GM19193 (cell line): ENCODE results near the gene ERC2.

Experiments
- POLR2A ChIP-seq: IDR thresholded peaks from 4 replicates; pipeline ENCODE4 v1.6.1; 2011; ENCODE audit not compliant: insufficient read depth, insufficient read length; ENCODE audit errors: extremely low read depth

The ERC2 gene

GRCh38 chr3:56468184-56469106, at the start of gene ERC2:
Gene ERC2, minus strand, starts transcription at chr3:56468467.
- TF ChIP-seq POLR2A = no peak

GRCh38 chr3:56502738-56503137, 34.5 kb upstream of the ERC2 start:
- no peak for TF ChIP-seq POLR2A

GRCh38 chr3:56494679-56495322, 26.5 kb upstream of the ERC2 start:
- TF ChIP-seq POLR2A = no peak

DNA sequence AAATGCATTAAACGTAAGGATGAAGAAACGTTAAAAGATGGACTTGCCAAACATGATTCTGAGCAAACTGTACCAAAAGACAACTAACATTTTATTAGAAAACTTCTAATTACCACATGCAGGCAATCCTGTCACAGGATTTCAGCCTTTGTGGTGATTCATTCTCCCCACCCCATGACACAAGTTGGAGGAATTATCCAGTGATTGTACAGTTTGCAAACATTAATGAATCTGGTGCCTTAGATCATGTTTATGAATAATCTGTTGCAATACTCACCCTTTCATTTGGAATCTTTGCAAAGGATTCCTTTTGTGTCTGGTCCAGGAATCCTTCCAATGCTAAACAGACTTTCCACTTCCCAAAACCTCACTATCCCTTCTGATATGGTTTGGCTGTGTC, 23.3 kb upstream of the ERC2 start:
- TF ChIP-seq POLR2A = no peak

GRCh38 chr3:56488812-56489600, 20.7 kb upstream of the ERC2 start:
- no peak for TF ChIP-seq POLR2A

GRCh38 chr3:56484525-56485032, 16.3 kb upstream of the ERC2 start:
- TF ChIP-seq POLR2A = no peak

DNA sequence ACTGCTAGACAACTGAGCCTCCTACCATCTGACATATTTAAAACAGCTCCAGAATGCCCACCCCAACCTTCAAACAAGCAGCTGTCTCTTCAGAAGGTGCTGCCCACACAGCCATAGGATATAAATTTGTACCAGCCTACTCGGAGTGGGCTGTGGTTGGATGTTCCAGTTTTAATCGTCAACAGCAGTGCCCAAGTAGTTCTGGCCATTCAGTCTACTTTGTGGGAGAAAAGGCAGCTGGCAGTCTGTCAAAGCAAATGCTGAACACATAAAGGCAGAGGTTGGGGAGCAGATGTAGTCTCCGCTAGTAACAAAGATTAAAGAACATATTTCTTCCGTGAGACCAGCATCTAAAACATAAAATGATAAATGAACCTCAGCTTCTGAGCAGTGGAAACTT, 15.9 kb upstream of the ERC2 start:
- TF ChIP-seq POLR2A = no peak

DNA sequence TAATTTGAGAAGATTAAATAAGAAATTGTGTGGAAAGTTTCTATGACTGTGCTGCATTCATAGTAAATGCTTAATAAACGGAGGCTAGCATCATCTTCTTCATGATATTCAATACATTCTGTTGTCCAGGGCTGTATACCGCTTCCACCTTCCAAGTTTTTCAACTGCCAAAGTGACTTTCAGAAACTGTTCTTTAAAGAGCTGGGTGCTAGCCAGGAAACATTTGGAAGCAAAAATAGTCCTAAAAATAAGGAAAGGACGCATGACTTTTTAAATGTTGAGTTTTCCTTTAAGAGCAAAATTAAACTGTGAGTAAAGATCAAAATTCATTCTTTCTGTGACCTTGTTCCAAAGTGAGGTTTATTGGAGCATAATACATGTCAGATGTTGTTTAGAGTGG, 9.4 kb upstream of the ERC2 start:
- TF ChIP-seq POLR2A = no peak

- no peak for TF ChIP-seq POLR2A
Measured at GRCh38 chr3:56476771-56477170, 8.5 kb upstream of the ERC2 start.

DNA sequence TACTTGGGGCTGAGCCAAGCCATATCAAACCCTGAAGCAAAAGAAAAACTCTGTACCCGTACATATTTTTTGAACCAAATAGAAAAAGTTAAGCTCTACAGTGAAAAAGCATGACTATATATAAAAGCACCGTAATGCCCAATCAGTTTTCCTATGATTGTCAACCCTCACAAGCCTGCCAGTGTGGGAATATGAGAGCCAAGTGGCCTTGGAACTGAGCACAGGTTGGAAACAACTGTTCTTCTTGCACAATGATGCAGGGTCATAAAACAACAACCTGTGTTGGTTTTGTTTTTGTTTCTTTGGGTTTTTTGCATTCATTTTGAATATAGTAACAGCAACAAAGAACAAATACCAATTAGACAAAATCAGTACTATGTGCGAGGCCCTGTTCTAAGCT, 3.5 kb upstream of the ERC2 start:
- no peak for TF ChIP-seq POLR2A

DNA sequence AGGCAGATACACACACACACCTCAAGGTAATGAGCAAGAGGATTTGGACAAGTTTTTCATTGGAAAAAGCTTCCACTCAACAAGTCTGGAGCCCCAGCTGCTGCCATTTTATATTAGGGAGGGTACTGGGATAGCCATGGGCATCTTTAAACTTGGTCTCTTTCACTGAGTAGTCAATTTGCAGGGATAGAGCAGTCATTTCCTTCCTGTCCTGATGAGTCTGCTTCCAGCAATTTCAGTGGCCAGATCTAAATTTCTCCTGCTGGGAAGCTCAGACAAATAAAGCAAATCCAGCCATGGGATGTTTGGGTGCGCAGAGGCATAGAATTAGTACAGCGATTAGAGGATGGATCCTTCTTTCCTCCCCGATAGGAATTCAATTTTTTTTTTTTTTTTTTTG, 874 bp upstream of the ERC2 start:
- TF ChIP-seq POLR2A = no peak

DNA sequence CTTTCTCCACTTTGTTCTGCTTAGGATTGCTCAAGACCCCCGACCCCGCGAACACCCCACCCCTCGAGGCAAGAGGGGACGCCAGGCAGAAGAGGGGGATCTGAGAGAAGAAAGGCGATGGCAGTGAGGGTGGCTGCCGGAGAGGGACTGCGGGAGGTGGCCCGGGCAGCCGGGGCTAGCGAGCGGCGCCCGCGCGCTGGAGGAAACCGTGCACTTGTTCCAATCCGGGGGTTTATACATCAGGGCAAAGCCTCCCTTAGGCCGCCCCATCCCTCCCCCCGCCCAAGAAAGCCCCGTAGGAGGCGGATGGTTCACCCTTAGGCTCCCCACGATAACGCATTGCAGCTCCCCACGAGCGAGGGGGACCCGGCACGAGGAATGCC, 475 bp downstream of the ERC2 start:
- TF ChIP-seq POLR2A = no peak

- no peak for TF ChIP-seq POLR2A
Measured at GRCh38 chr3:56467108-56467507, 1.2 kb downstream of the ERC2 start.

DNA sequence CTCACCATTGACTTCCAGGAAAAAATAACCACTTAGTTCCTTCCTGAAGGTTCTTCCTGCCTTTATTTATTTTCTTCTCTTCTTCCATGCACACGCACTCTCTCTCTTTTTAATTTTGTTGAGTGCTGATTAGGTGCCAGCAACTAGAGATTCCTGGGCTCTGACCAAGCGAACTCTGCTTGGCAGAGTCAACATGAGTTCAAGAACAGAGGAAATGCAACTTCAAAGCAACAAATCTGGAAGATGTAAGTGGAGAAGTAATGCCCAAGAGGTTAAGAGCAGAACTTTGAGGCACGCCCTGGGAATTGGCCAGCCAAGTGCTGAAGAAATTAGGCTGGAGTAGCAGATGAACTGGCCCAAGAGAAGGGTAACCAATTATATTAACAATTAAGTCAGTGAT, 8.5 kb downstream of the ERC2 start:
- no peak for TF ChIP-seq POLR2A

GRCh38 chr3:56459104-56459496, 9.2 kb downstream of the ERC2 start:
- no peak for TF ChIP-seq POLR2A
